ENCODE data around the gene YPEL1. TPM values are rescaled to one million over a fixed set of nuclear protein-coding genes. Genes with fewer than 3 reads are reported as not detected.

The YPEL1 gene
- total and polyA plus RNA-seq, 2 of the 8 experiments (the other 6 are each of a cell fraction or from before 2014, with no cell fraction given): 6.0 to 6.7 TPM

DNA sequence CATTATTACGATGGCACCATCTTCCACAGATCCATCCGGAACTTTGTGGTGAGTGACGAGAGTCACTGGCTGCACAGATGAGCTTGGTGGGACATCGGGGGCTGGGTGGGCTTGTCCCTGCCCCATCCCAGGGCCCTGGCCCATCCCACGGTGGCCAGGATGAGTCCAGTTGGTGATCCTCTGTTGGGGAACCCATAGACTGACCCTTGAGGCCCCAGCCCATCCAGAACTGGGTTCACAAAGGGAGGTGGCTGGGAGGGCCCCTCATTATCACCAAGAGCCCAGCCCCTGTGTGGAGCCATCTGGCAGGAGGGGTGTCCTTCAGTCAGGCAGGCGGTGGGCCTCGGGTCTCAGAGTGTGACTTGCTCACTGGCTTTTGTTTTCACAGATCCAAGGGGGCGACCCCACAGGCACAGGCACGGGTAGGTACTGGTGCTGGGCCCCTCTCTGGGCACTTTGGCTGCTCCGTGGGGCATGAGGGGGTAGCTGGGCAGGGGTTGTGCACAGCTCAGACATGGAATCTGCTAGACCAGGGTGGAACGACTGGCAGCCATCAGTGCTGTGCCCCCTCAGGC, 47.8 kb downstream of the YPEL1 start:
- Histone ChIP-seq H4K91ac (replicated peaks; ENCODE audit: insufficient read length, low read length) (no peak overlapping the region), H4K8ac (ENCODE audit: extremely low read depth, insufficient read depth, low read length) (no peak overlapping the region), H2AFZ (ENCODE audit: low read length) (no peak overlapping the region), H3K4me1 (replicated peaks in 1 of 4; ENCODE audit: control insufficient read depth in 3 of 4, insufficient read depth in 4 of 4, low read length in 3 of 4) (no peaks in the 10 kb centered on the region), H4K20me1 (replicated peaks in 1 of 2; ENCODE audit: control insufficient read depth in 1 of 2, insufficient read depth in 2 of 2, low read length in 2 of 2) (peaks cover 0 to 3% of the 10 kb centered on the region in 2 experiments), H3K36me3 (ENCODE audit: control insufficient read depth in 2 of 4, insufficient read depth in 4 of 4, low read length in 3 of 4) (peaks cover 0 to 5% (median 0%) of the 10 kb centered on the region in 4 experiments; a peak in 5 of 8 replicates), H2AK5ac (ENCODE audit: low read depth, low read length) (no peak overlapping the region), H3K79me2 (ENCODE audit: control insufficient read depth in 1 of 2, insufficient read depth in 2 of 2, low read length in 2 of 2) (no peaks in the 10 kb centered on the region), H3K79me1 (ENCODE audit: low read depth, low read length) (no peaks in the 10 kb centered on the region), H3K14ac (ENCODE audit: insufficient read length) (no peak overlapping the region), H3K4ac (replicated peaks; ENCODE audit: insufficient read length, low read depth, low read length) (no peak overlapping the region), H3K27me3 (replicated peaks in 1 of 4; ENCODE audit: control insufficient read depth in 3 of 4, extremely low read depth in 1 of 4, insufficient read depth in 3 of 4, low read length in 3 of 4) (no peaks in the 10 kb centered on the region), H4K5ac (ENCODE audit: insufficient read length, low read depth, low read length) (no peak overlapping the region), H3K27ac (ENCODE audit: low read depth, low read length) (no peak overlapping the region), H2BK15ac (ENCODE audit: low read length) (no peak overlapping the region), H3K18ac (ENCODE audit: extremely low read depth, low read length) (no peak overlapping the region), H2BK20ac (ENCODE audit: low read length) (no peak overlapping the region), H3K4me2 (ENCODE audit: insufficient read depth in 1 of 2, low read depth in 2 of 2, low read length in 2 of 2) (no peak overlapping the region), H3K4me3 (ENCODE audit: extremely low read depth in 1 of 4, insufficient read depth in 2 of 4, low read depth in 3 of 4, low read length in 4 of 4) (no peak overlapping the region), H3K23ac (ENCODE audit: insufficient read length) (no peak overlapping the region), H2BK120ac (replicated peaks; ENCODE audit: low read depth, low read length) (no peak overlapping the region), H2BK12ac (ENCODE audit: low read depth, low read length) (no peak overlapping the region), H3K56ac (replicated peaks; ENCODE audit: insufficient read length, low read depth, low read length) (no peak overlapping the region), H2BK5ac (ENCODE audit: low read depth, low read length) (no peak overlapping the region), H3K9ac (replicated peaks in 1 of 4; ENCODE audit: extremely low read depth in 1 of 4, low read depth in 3 of 4, low read length in 3 of 4) (no peak overlapping the region), H3K23me2 (ENCODE audit: low read depth, low read length) (0 out of 2 replicates have a peak, but pooled peaks cover 2% of the 10 kb centered on the region), H3K9me3 (ENCODE audit: insufficient read depth in 2 of 2, low read depth in 1 of 2, low read length in 1 of 2) (no peaks in the 10 kb centered on the region)
- TF ChIP-seq ZNF274 (IDR thresholded peaks at IDR 0.05; ENCODE audit: borderline replicate concordance, extremely low read depth, low read length): no peak
- no peak for TF ChIP-seq BRCA1 (IDR thresholded peaks at IDR 0.05; ENCODE audit: low read depth, low read length)
- no peak for TF ChIP-seq RFX5 (IDR thresholded peaks at IDR 0.05; ENCODE audit: borderline replicate concordance, low read depth, low read length)
- TF ChIP-seq TCF12 (IDR thresholded peaks at IDR 0.05; ENCODE audit: low read depth, low read length): no peak
- no peak for TF ChIP-seq GABPA (IDR thresholded peaks at IDR 0.05; ENCODE audit: borderline replicate concordance, insufficient read depth, low read length)
- no peak for TF ChIP-seq CHD2 (IDR thresholded peaks at IDR 0.05; ENCODE audit: low read length)
- TF ChIP-seq, protein P1, sequence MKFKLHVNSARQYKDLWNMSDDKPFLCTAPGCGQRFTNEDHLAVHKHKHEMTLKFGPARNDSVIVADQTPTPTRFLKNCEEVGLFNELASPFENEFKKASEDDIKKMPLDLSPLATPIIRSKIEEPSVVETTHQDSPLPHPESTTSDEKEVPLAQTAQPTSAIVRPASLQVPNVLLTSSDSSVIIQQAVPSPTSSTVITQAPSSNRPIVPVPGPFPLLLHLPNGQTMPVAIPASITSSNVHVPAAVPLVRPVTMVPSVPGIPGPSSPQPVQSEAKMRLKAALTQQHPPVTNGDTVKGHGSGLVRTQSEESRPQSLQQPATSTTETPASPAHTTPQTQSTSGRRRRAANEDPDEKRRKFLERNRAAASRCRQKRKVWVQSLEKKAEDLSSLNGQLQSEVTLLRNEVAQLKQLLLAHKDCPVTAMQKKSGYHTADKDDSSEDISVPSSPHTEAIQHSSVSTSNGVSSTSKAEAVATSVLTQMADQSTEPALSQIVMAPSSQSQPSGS (IDR thresholded peaks at IDR 0.05; ENCODE audit: low read length): no peak
- TF ChIP-seq CBX8 (IDR thresholded peaks at IDR 0.05; ENCODE audit: borderline replicate concordance, low read depth, low read length): no peak
- CTCF ChIA-PET (ENCODE audit: partially characterized antibody): no interaction called here
- POLR2A ChIA-PET (ENCODE audit: partially characterized antibody): interaction anchor here (0.7 to 2.7 kb wide), 2 partner anchors 13 to 30 kb away, joined by 3 to 11 read pairs; no protein-coding TSS in a partner anchor
- 81% methylated on average over 9 of the region's 11 CpGs; no CpG with 5 or more reads in 1 of the 2 experiments for WGBS, 2 experiments (ENCODE audit: extremely low coverage in 1 of 2, insufficient coverage in 1 of 2, insufficient read length in 1 of 2, insufficient replicate concordance in 2 of 2, low coverage in 1 of 2, low lambda C conversion rate in 2 of 2, missing lambda C conversion rate in 1 of 2)
- no peak for FAIRE-seq
- no peak for DNase-seq (ENCODE audit: low read depth in 1 of 2, low spot score in 2 of 2)

Measured in H1 (cell line).